MM.1S (cell line): ENCODE data around the gene C10orf143.

Source experiments
- EZH2 ChIP-seq: fragments of 300-600 bp; sonication (generic); optimal IDR thresholded peaks from 2 replicates; pipeline ENCODE3; 2017; ENCODE audit warnings: low read depth, mild to moderate bottlenecking, antibody characterized with exemption, low read length, mixed read lengths
- EZH2phosphoT487 ChIP-seq: fragments of 300-600 bp; sonication (generic); IDR thresholded peaks from 2 replicates; pipeline ENCODE4 v1.6.1; 2018; ENCODE audit warnings: antibody characterized with exemption, low read length
- TF ChIP-seq, protein P1 (sequence below): fragments of 300-600 bp; sonication (generic); IDR thresholded peaks from 2 replicates; pipeline ENCODE4 v1.5.1; 2016; ENCODE audit warnings: antibody characterized with exemption, low read length, mixed read lengths

DNA sequence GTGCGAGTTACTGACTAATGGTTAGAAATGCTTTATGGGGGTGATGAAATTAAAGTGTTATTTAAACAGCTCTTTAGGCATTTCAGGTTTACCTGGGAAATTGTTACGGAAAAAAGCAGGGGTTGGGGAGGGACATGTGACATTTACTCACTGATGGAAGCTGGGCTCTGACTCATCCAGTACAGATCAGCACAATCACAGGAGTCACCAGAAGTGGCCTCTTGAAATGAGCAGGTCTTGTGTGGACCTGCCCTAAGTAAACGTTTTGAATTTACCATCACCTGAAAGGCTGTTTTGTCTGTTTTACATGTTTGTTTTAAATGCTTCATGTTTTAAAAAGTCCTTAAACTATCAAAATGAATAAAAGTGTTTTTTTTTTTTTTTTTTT lies 27.8 kb upstream of the C10orf143 start:
- TF ChIP-seq, protein P1, sequence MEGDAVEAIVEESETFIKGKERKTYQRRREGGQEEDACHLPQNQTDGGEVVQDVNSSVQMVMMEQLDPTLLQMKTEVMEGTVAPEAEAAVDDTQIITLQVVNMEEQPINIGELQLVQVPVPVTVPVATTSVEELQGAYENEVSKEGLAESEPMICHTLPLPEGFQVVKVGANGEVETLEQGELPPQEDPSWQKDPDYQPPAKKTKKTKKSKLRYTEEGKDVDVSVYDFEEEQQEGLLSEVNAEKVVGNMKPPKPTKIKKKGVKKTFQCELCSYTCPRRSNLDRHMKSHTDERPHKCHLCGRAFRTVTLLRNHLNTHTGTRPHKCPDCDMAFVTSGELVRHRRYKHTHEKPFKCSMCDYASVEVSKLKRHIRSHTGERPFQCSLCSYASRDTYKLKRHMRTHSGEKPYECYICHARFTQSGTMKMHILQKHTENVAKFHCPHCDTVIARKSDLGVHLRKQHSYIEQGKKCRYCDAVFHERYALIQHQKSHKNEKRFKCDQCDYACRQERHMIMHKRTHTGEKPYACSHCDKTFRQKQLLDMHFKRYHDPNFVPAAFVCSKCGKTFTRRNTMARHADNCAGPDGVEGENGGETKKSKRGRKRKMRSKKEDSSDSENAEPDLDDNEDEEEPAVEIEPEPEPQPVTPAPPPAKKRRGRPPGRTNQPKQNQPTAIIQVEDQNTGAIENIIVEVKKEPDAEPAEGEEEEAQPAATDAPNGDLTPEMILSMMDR: no peak
- TF ChIP-seq EZH2 (no peak), EZH2phosphoT487 (no peak)
